Stimulated activated CD8-positive, alpha-beta memory T cell treated with anti-CD3 and anti-CD28 coated beads, Interleukin-12 subunit alpha, Interleukin-12 subunit beta, amount 100 ng/mL, for 1 hour (primary cell): Measurements from ENCODE around the gene VPS13C.

Source experiments
- DNase-seq: peaks from one replicate; pipeline ENCODE4 v3.0.0-alpha.2; 2020; ENCODE audit warnings: low read depth

VPS13C gene

DNA sequence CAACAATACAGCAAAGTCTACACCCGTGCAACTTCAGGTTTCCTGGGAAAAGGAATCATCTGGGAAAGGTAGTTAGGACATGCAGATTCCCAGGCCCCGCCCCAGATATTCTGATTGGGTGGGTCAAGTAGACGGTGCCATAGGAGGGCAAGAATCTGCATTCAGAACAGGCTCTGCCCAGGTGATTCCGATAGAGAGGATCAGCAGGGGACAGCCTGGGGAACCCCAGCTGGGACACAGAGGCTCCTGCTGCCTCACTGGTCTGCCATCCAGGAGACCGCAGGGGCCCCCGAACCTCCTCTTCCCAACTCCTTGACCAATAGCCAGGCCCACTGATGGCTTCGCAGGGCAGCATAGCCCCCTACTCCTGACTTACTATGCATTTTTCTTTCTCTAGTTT lies 243.4 kb downstream of the VPS13C start:
- DNase-seq, result no peak

DNA sequence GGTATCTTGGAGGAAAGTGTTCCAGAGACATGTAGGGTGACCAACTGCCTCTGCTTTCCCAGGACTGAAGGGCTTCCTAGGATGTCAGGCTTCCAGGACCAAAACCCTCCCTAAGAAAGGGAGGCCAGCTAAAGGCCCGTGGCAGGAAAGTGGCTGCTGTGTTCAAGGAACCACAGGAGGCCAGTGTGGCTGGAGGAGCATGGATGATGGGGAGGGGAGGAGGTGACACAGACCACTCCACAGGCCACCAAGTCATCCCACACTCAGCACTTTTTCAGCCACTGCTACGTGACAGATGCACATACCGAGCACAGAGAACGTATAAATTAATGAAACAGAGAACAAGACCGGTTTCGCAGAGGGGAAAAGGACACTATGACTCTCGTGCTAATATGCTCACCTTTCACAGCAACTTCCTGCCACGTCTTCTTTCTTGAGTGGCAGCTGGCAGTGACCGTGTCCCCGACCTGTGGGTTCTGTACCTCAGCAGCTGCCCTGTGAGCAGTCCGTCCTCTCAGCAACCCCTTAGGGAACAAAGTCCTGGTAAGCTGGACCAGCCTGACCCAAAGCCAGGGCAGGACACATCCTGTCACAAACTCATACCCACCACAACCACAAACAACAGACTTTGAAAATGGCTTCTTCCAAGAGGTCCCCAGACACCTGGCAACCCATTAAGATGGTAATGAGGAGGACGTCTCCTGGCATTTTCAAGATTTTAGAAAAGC lies 244.7 kb downstream of the VPS13C start:
- DNase-seq, result no peak

DNA sequence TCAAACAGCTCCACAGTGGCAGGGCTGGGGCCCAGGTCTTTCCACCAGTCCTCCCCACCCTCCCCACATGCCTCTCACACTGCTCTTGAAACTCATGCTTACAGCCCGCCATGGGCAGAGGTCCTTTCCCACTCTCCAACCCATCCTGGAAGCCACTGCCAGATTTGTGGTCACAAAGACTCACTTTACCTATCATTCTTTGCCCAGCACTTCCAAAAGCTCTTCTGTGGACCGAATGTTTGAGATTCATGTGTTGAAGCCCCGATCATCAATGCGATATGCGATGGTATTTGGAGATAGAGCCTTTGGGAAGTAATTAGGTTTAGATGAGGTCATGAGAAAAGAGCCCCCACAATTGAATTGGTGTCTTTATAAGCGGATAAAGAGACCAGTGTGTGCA lies 247.8 kb downstream of the VPS13C start:
- no peak for DNase-seq

DNA sequence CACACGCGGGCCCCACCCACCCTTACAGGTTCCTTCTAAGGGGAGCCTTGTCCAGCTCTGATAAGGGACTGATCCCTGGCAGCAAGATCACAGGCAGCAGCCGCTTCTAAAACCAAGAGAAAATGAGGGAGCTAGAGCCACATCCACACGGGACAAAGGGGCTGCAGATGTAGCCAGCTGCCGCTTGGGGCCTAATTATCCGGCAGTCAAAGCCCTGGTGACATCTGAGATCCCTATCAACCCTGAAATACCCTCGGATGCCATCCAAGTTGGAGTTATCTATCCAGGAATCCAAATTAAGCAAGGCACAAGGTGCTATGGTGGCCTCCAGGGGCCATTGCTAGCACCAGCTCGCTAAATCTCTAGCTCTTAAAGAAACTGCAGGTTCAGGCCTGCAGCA lies 248.3 kb downstream of the VPS13C start:
- no peak for DNase-seq

DNA sequence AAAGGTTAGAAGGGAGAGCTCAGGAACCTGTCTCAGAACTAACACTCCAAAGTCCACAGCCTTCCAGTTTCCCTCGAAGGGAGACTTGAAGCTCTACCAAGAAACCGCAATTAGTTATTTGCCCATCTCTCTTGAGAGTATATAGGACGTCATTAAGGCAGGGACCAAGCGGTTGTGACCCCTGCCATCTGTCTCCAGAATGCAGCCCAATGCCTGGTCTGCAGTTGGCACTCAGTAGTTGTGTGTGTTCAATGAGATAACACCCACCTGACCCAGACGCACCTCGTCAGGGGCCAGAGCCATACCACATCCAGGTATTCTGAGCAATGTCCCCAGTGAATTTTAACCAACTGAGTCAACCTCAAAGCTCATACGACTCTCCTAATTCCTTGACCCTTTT lies 251.0 kb downstream of the VPS13C start:
- no peak for DNase-seq

DNA sequence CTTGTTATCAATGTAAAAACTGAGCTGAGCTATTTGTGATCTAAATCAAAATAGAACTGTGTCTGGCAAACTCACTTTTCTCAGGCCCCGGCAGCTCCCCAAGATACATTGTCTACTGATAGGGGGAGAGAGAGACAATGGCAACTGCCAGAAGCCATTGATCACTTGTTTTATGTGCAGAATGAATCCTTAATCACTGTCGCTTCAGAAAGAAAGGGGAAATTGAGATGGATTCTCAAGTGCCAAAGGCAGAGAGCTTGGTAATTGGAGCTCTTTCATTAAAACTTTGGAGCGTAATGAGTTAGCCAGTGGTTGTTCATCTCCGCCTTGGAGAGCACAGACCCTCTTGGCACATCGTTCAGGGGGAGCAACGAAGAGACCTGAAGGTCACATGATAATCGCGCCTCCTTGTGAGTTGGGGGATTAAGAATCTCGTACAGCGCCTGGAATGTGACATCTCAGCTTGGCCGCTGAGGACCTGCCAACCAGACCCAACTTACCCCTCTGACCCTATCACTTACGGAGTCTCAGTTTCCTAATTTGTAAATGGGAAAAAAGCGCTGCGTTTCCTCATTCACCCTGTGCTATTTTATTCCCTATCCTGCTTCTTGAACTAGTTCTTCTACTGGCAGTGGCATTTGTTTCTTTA lies 252.8 kb downstream of the VPS13C start:
- no peak for DNase-seq
